HepG2 (cell line): ENCODE results near the gene EIF3M. TPM values are rescaled to one million over a fixed set of nuclear protein-coding genes. Genes with fewer than 3 reads are reported as not detected.

Experiments used
- ATAC-seq: fragments of 200-7000 bp; cut with Tn5 transposase; 3 replicates; pipeline ENCODE4 v1.9.1; 2020; ENCODE audit warnings: mild to moderate bottlenecking, moderate library complexity
- BruUV-seq: library from RNA; stranded (reverse); fragments of 400-500 nt; replicated peaks from 2 replicates; lab custom pipeline; 2021; lab: Mats Ljungman, UMichigan
- CTCF ChIA-PET: fragments of 300-600 bp; formaldehyde crosslinking; extraction: SDS; loops from one replicate; lab custom pipeline; 2021; ENCODE audit warnings: low total read pairs, inconsistent platforms, low intra/inter-chr PET ratio; lab: Yijun Ruan, JAX
- POLR2A ChIA-PET: fragments of 350-600 bp; sonication (Branson Sonifier 250); formaldehyde crosslinking; loops from one replicate; lab custom pipeline; 2020; ENCODE audit warnings: antibody characterized with exemption, inconsistent platforms; lab: Yijun Ruan, JAX
- DNase-seq: peaks from one replicate; pipeline ENCODE4 v3.0.0-alpha.2; 2015; ENCODE audit warnings: low spot score
- FAIRE-seq: peaks from 3 replicates; lab custom pipeline; 2011; peaks lifted over from hg19 to GRCh38; lab: Jason Lieb, UNC
- H2AFZ ChIP-seq: one replicate; pipeline ENCODE4 v1.6.1; 2011; ENCODE audit warnings: low read length, inconsistent platforms
- H3K27ac ChIP-seq: fragments of 300-600 bp; 3 replicates; pipeline ENCODE4 v1.8.0; 2011; ENCODE audit warnings: mixed run types, mild to moderate bottlenecking, mixed read lengths, low read length, inconsistent platforms; ENCODE audit not compliant: insufficient read depth; ENCODE audit errors: extremely low read length
- H3K27me3 ChIP-seq, 2 experiments: fragments of 200-600 bp in 1 of 2; 2 replicates in 1 of 2; 3 replicates in 1 of 2; pipeline versions ENCODE4 v1.6.0 to v1.8.0; 2011; ENCODE audit warnings: low read length in 2 of 2, mild to moderate bottlenecking in 2 of 2, moderate library complexity in 2 of 2, inconsistent platforms in 1 of 2; ENCODE audit not compliant: insufficient read depth in 2 of 2, control insufficient read depth in 1 of 2
- H3K36me3 ChIP-seq, 2 experiments: fragments of 200-600 bp in 1 of 2; replicated peaks in 1 of 2; 2 replicates in 1 of 2; 3 replicates in 1 of 2; pipeline versions ENCODE4 v1.5.1 to v1.8.0; 2011; ENCODE audit warnings: low read length in 2 of 2, inconsistent platforms in 1 of 2; ENCODE audit not compliant: insufficient read depth in 2 of 2, control insufficient read depth in 1 of 2
- H3K4me1 ChIP-seq: 2 replicates; pipeline ENCODE4 v1.5.1; 2012; ENCODE audit warnings: low read length, inconsistent platforms; ENCODE audit not compliant: insufficient read depth
- H3K4me2 ChIP-seq: 2 replicates; pipeline ENCODE4 v1.6.0; 2011; ENCODE audit warnings: low read depth, low read length, inconsistent platforms
- H3K4me3 ChIP-seq, 3 experiments: fragments of 200-600 bp in 1 of 3; sonication (generic), shearing (Covaris generic) in 1 of 3; replicated peaks in 1 of 3; 2 replicates each; pipeline ENCODE4 v1.5.1; 2011 to 2016; ENCODE audit warnings: low read length in 3 of 3, inconsistent platforms in 2 of 3, low read depth in 2 of 3, mild to moderate bottlenecking in 2 of 3, control low read depth in 1 of 3, mixed read lengths in 1 of 3; ENCODE audit not compliant: insufficient read depth in 1 of 3
- H3K79me2 ChIP-seq: one replicate; pipeline ENCODE4 v1.6.1; 2011; ENCODE audit warnings: low read length, inconsistent platforms; ENCODE audit not compliant: insufficient read depth
- H3K9ac ChIP-seq: 2 replicates; pipeline ENCODE4 v1.6.0; 2011; ENCODE audit warnings: mild to moderate bottlenecking, low read depth, low read length, inconsistent platforms; ENCODE audit not compliant: insufficient read depth
- H3K9me3 ChIP-seq: 2 replicates; pipeline ENCODE4 v1.5.1; 2012; ENCODE audit warnings: mild to moderate bottlenecking, low read length
- H4K20me1 ChIP-seq: 2 replicates; pipeline ENCODE4 v1.6.0; 2011; ENCODE audit warnings: inconsistent platforms, mild to moderate bottlenecking, low read length, moderate library complexity; ENCODE audit not compliant: insufficient read depth
- BHLHE40 ChIP-seq: IDR thresholded peaks from 2 replicates; pipeline ENCODE4 v1.6.1; 2011; ENCODE audit warnings: low read length, improper control_type of control experiment
- DNMT1 ChIP-seq: sonication (generic); formaldehyde crosslinking; IDR thresholded peaks from 2 replicates; pipeline ENCODE4 v1.5.1; 2020; ENCODE audit warnings: mild to moderate bottlenecking, missing genetic modification reagents
- EEA1 ChIP-seq: sonication (generic); formaldehyde crosslinking; IDR thresholded peaks from 2 replicates; pipeline ENCODE4 v1.5.1; 2020; ENCODE audit warnings: mild to moderate bottlenecking, missing genetic modification reagents, borderline replicate concordance
- ERF ChIP-seq: IDR thresholded peaks from 2 replicates; pipeline ENCODE4 v1.6.1; 2018; ENCODE audit warnings: missing biosample characterization, missing genetic modification reagents
- FIP1L1 ChIP-seq: fragments of 200-400 bp; formaldehyde crosslinking; IDR thresholded peaks from 2 replicates; pipeline ENCODE4 v1.6.1; 2018; ENCODE audit warnings: low read depth, mild to moderate bottlenecking, low read length, moderate library complexity, borderline replicate concordance; ENCODE audit not compliant: insufficient read depth
- FOXC1 ChIP-seq: sonication (generic); formaldehyde crosslinking; IDR thresholded peaks from 2 replicates; pipeline ENCODE4 v1.8.0; 2022; ENCODE audit warnings: mild to moderate bottlenecking, missing genetic modification reagents, borderline replicate concordance
- HOMEZ ChIP-seq: IDR thresholded peaks from 2 replicates; pipeline ENCODE4 v1.6.1; 2016; ENCODE audit warnings: low read depth
- JARID2 ChIP-seq: sonication (generic); formaldehyde crosslinking; IDR thresholded peaks from 2 replicates; pipeline ENCODE4 v1.8.1; 2023; ENCODE audit warnings: missing genetic modification reagents, inconsistent platforms; ENCODE audit not compliant: insufficient replicate concordance
- ZBTB21 ChIP-seq: sonication (generic); formaldehyde crosslinking; IDR thresholded peaks from 2 replicates; pipeline ENCODE4 v1.4.0; 2020; ENCODE audit warnings: missing genetic modification reagents
- ZBTB3 ChIP-seq: sonication (generic); formaldehyde crosslinking; IDR thresholded peaks from 2 replicates; pipeline ENCODE4 v1.4.0; 2020; ENCODE audit warnings: low read depth, mild to moderate bottlenecking, moderate library complexity, missing genetic modification reagents, borderline replicate concordance
- ZBTB43 ChIP-seq: sonication (generic); formaldehyde crosslinking; conservative IDR thresholded peaks from 2 replicates; pipeline ENCODE4 v1.4.0; 2020; ENCODE audit warnings: missing genetic modification reagents
- ZNF543 ChIP-seq: sonication (generic); formaldehyde crosslinking; IDR thresholded peaks from 2 replicates; pipeline ENCODE4 v1.4.0; 2020; ENCODE audit warnings: mild to moderate bottlenecking, missing genetic modification reagents
- ZNF546 ChIP-seq: sonication (generic); formaldehyde crosslinking; conservative IDR thresholded peaks from 2 replicates; pipeline ENCODE4 v1.8.1; 2023; ENCODE audit warnings: mild to moderate bottlenecking, missing genetic modification reagents
- ZNF841 ChIP-seq: sonication (generic); formaldehyde crosslinking; IDR thresholded peaks from 2 replicates; pipeline ENCODE4 v1.8.1; 2023; ENCODE audit warnings: missing genetic modification reagents, borderline replicate concordance
- WGBS: methylation state at CpG from one replicate; pipeline ENCODE4 v1.1.6; 2017; ENCODE audit warnings: low lambda C conversion rate; 5-methylcytosine and 5-hydroxymethylcytosine counted together
- in situ Hi-C: cut with HindIII; loops from 2 replicates; pipeline ENCODE4 v1.10.0; 2017; ENCODE audit warnings: low pct_unique_long_range_greater_than_20kb; ENCODE audit not compliant: extremely low pct_ligation_motif_present
- intact Hi-C: fragments of 100-400 bp; cut with micrococcal nuclease; formaldehyde crosslinking; loops from one replicate; pipeline ENCODE4 v1.10.0; 2022; ENCODE audit not compliant: unreplicated experiment
- polyA plus RNA-seq, 8 experiments: library from polyadenylated mRNA; depleted of rRNA in 3 of 8; stranded (reverse) in 7 of 8; unstranded in 1 of 8; fragments of >200 nt; fragmentation: Illumina TruSeq in 4 of 8; extraction: Trizol in 4 of 8; gene quantifications; 2 replicates each; pipeline versions ENCODE4 v1.2.1 to v1.2.3, GENCODE V29; 2011 to 2016; ENCODE audit warnings: low read depth in 4 of 8, missing spikeins in 1 of 8, mixed read lengths in 1 of 8; ENCODE audit not compliant: insufficient read depth in 1 of 8
- total RNA-seq, 5 experiments: library from RNA; depleted of rRNA; stranded (reverse); fragments of >200 nt; fragmentation: Illumina TruSeq; extraction: Trizol; gene quantifications; 2 replicates each; pipeline ENCODE4 v1.2.3, GENCODE V29; 2016; ENCODE audit warnings: low read depth in 1 of 5
- TF ChIP-seq, protein P1 (sequence below): sonication (generic); formaldehyde crosslinking; IDR thresholded peaks from 2 replicates; pipeline ENCODE4 v1.4.0; 2020; ENCODE audit warnings: mild to moderate bottlenecking, missing genetic modification reagents

The EIF3M gene
- total and polyA plus RNA-seq, 2 of the 13 experiments (the other 11 are each of a cell fraction or from before 2014, with no cell fraction given): 279 to 389 TPM

DNA sequence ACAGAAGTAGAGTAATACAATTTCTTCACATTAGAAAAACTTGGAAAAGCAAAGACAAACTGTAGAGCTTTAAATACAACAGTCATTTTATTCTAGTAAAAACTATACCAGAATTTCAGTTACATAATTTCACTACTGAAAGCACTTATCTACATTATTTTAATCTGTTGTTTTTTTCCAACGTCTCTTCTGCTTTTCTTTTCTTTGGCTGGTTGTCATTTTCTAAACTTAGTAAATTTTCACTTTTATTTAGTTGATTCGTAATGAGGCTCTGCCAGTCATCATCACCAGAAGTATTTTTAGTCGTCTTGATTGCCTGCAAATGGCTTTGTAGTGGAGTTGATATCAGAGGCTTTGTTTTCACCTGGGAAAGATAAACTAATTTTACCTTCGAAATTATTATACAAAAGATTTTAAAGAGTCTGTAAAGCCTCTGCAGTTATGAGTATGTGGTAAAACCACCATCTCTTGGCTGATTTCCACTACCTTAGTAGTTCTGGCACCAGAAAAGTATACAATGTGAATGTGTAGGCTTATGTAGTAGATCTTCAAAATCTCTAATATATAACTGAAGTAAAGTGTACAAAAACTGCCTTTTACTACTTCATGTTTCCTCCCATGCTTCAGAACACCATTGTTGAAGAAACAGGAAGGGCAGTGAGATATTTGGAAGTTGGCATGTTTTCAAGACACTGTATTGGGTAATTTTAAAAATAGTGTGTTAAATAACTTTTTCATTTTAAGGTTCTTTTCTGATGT is 19.2 kb downstream of the EIF3M start:
- H3K9me3 ChIP-seq: no peaks in the 10 kb centered on the region; the same call in 1 of the 2 replicates
- peaks cover 6 to 44% of the 10 kb centered on the region in 2 experiments for H3K36me3 ChIP-seq
- ATAC-seq (no peak), FAIRE-seq (no peak), DNase-seq (no peak)
- CTCF ChIA-PET: no interaction called here
- no peaks in the 10 kb centered on the region for H3K79me2 ChIP-seq
- no peaks in the 10 kb centered on the region for H3K4me1 ChIP-seq
- H3K4me2 ChIP-seq: no peak overlapping the region
- in situ Hi-C loops (no loop called here), intact Hi-C loops (no loop called here)
- TF ChIP-seq BHLHE40 (no peak), ZBTB3 (no peak), ERF (CRISPR knock-in tag) (no peak), EEA1 (CRISPR knock-in tag) (no peak), FIP1L1 (no peak), ZNF841 (CRISPR knock-in tag) (no peak), ZBTB21 (CRISPR knock-in tag) (no peak), FOXC1 (CRISPR knock-in tag) (no peak), ZBTB43 (CRISPR knock-in tag) (no peak), JARID2 (CRISPR knock-in tag) (no peak), DNMT1 (CRISPR knock-in tag) (no peak), ZNF546 (no peak), HOMEZ (CRISPR knock-in tag) (no peak), ZNF543 (CRISPR knock-in tag) (no peak)
- TF ChIP-seq, protein P1, sequence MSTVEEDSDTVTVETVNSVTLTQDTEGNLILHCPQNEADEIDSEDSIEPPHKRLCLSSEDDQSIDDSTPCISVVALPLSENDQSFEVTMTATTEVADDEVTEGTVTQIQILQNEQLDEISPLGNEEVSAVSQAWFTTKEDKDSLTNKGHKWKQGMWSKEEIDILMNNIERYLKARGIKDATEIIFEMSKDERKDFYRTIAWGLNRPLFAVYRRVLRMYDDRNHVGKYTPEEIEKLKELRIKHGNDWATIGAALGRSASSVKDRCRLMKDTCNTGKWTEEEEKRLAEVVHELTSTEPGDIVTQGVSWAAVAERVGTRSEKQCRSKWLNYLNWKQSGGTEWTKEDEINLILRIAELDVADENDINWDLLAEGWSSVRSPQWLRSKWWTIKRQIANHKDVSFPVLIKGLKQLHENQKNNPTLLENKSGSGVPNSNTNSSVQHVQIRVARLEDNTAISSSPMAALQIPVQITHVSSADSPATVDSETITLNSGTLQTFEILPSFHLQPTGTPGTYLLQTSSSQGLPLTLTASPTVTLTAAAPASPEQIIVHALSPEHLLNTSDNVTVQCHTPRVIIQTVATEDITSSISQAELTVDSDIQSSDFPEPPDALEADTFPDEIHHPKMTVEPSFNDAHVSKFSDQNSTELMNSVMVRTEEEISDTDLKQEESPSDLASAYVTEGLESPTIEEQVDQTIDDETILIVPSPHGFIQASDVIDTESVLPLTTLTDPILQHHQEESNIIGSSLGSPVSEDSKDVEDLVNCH (CRISPR knock-in tag): no peak
- no peak overlapping the region for H2AFZ ChIP-seq
- no peak overlapping the region for H3K9ac ChIP-seq
- no peaks in the 10 kb centered on the region for H4K20me1 ChIP-seq
- no TSS peak for BruUV-seq
- POLR2A ChIA-PET: no interaction called here
- H3K27me3 ChIP-seq: no peaks in the 10 kb centered on the region
- H3K4me3 ChIP-seq: no peak overlapping the region
- no peak overlapping the region for H3K27ac ChIP-seq
- 98% methylated on average over 4 of the region's 4 CpGs for WGBS
